Upper lobe of left lung (tissue), 6 donors: Measurements from ENCODE around the gene FHOD3. TPM values are rescaled to one million over a fixed set of nuclear protein-coding genes. Genes with fewer than 3 reads are reported as not detected.

Experiments
- ATAC-seq, 2 donors: fragments of 200-7000 bp; cut with Tn5 transposase; one replicate each; pipeline ENCODE4 v1.9.1; 2022; ENCODE audit warnings: mild to moderate bottlenecking in 2 of 2, moderate library complexity in 2 of 2; ENCODE audit not compliant: low FRiP score in 2 of 2
- DNase-seq, 2 donors: peaks; one replicate each; pipeline ENCODE4 v3.0.0-alpha.2; 2019 to 2020
- H3K27ac ChIP-seq, 4 donors: fragments of 200-600 bp; sonication (generic); one replicate each; pipeline ENCODE4 v1.5.1; 2016 to 2019
- H3K27me3 ChIP-seq, 4 donors: fragments of 200-600 bp; sonication (generic); one replicate each; pipeline ENCODE4 v1.5.1; 2017 to 2019
- H3K36me3 ChIP-seq, 4 donors: fragments of 200-600 bp; sonication (generic); one replicate each; pipeline ENCODE4 v1.5.1; 2016 to 2019
- H3K4me1 ChIP-seq, 4 donors: fragments of 200-600 bp; sonication (generic); one replicate each; pipeline ENCODE4 v1.5.1; 2018 to 2019
- H3K4me3 ChIP-seq, 4 donors: fragments of 200-600 bp; sonication (generic); one replicate each; pipeline ENCODE4 v1.5.1; 2017 to 2019; ENCODE audit warnings: mild to moderate bottlenecking in 2 of 4, moderate library complexity in 1 of 4
- H3K9me3 ChIP-seq, 4 donors: fragments of 200-600 bp; sonication (generic); one replicate each; pipeline ENCODE4 v1.5.1; 2018 to 2019
- EP300 ChIP-seq, 4 donors: sonication (generic); formaldehyde crosslinking; IDR thresholded peaks; one replicate each; pipeline ENCODE4 v1.5.1; 2017; ENCODE audit warnings: antibody characterized with exemption in 4 of 4, control low read depth in 2 of 4
- POLR2A ChIP-seq, 4 donors: fragments of 450-650 bp; IDR thresholded peaks; one replicate each; pipeline ENCODE4 v1.5.1; 2016 to 2017; ENCODE audit warnings: antibody characterized with exemption in 4 of 4, mild to moderate bottlenecking in 2 of 4
- POLR2AphosphoS5 ChIP-seq, 2 donors: sonication (generic); formaldehyde crosslinking; IDR thresholded peaks; one replicate each; pipeline ENCODE4 v1.5.1; 2017; ENCODE audit warnings: antibody characterized with exemption in 2 of 2
- WGBS, 2 donors: methylation state at CpG; one replicate each; pipeline ENCODE4 v1.1.5; 2017 to 2018; 5-methylcytosine and 5-hydroxymethylcytosine counted together
- total RNA-seq, 6 donors: library from RNA; depleted of rRNA in 4 of 6; stranded (reverse); fragments of >200 nt in 4 of 6; gene quantifications; one replicate each; pipeline versions ENCODE4 v1.1.0 to v1.2.1, GENCODE V29; 2016 to 2021
- TF ChIP-seq, protein P1 (sequence below), 6 experiments: fragments of 450-650 bp in 4 of 6; fragments of 200-600 bp in 2 of 6; sonication (generic) in 2 of 6; IDR thresholded peaks; one replicate each; pipeline ENCODE4 v1.5.1; 2016 to 2019; ENCODE audit warnings: antibody characterized with exemption in 6 of 6
- donor health status: DM: no; HTN: no; CAD: no; lungs with moderate emphysema.
- donor health status: DM: no; HTN: yes; CAD: no; lungs with severe emphysema.

The FHOD3 gene
- total RNA-seq, 6 donors from 2014 or later = 0.40 to 4.8 (median 2.8) TPM

DNA sequence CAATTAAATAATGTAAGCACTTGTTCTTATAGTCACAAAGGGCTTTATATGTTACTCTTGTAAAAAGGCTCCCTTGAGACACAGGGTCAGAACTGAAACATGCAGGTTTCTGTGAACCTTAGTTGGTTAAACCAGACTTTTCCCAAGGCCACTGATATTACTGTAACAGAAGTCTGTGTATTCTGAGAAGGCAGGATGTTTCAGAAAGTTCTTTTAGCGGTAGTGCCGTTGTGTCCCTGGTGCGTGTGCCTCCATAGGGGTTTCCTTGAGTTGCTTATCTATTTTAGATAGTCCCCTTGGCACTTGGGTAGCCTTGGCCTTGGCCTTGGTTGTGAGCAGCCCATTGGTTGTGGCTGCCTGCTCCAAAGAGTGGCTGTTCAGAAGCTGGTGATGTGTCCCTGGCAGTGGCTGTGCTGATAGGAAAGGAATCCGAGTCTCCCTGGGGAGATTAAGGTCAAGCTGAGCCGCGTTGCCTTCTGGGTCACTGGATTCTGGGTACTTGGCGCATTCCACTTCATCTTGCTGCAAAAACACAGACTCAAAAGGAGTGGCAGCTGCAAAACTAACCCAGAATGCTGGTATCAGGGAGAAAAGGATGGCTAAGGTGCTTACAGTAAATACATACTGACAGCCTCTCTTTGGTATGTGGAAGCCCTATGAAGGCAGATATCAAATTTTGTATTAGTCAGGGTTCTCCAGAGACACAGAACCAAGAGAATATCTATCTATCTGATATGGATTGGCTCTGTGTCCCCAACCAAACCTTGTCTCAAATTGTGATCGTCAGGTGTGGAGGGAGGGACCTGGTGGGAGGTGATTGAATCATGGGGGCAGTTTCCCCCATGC is 69.7 kb downstream of the FHOD3 start:
- ATAC-seq (no peak), DNase-seq (no peak)
- Histone ChIP-seq H3K27me3 (no peaks in the 10 kb centered on the region), H3K4me3 (no peak overlapping the region), H3K4me1 (no peaks in the 10 kb centered on the region), H3K9me3 (no peaks in the 10 kb centered on the region), H3K27ac (no peak overlapping the region), H3K36me3 (no peaks in the 10 kb centered on the region)
- TF ChIP-seq EP300 (IDR thresholded peaks at IDR 0.05) = no peak
- TF ChIP-seq POLR2A (IDR thresholded peaks at IDR 0.05) = no peak
- TF ChIP-seq, protein P1, sequence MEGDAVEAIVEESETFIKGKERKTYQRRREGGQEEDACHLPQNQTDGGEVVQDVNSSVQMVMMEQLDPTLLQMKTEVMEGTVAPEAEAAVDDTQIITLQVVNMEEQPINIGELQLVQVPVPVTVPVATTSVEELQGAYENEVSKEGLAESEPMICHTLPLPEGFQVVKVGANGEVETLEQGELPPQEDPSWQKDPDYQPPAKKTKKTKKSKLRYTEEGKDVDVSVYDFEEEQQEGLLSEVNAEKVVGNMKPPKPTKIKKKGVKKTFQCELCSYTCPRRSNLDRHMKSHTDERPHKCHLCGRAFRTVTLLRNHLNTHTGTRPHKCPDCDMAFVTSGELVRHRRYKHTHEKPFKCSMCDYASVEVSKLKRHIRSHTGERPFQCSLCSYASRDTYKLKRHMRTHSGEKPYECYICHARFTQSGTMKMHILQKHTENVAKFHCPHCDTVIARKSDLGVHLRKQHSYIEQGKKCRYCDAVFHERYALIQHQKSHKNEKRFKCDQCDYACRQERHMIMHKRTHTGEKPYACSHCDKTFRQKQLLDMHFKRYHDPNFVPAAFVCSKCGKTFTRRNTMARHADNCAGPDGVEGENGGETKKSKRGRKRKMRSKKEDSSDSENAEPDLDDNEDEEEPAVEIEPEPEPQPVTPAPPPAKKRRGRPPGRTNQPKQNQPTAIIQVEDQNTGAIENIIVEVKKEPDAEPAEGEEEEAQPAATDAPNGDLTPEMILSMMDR (IDR thresholded peaks at IDR 0.05) = no peak
- no peak for TF ChIP-seq POLR2AphosphoS5 (IDR thresholded peaks at IDR 0.05)
- 65% methylated on average over 8 of the region's 8 CpGs for WGBS, 2 donors

DNA sequence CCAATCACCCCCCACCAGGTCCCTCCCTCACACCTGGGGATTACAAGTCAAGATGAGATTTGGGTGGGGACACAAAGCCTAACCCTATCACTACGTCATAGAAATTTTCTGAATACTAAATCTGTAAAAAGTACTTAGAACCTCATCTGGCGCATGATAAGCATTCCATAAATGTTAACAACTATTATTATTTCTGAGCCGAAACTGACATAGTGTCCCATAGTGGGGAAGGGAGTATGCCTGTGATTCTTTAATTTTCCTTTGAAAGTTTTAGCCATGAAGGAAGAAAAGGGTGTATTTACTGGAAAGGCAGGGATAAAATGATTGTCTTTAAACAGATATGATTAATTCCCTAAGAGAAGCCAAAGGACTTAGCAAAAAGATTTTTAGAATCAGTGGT is 71.4 kb downstream of the FHOD3 start:
- ATAC-seq (peak in 1 of 2 donors; percentile 71), DNase-seq (no peak)
- H3K27ac ChIP-seq = no peak overlapping the region
- no peaks in the 10 kb centered on the region for H3K36me3 ChIP-seq
- no peak overlapping the region for H3K4me3 ChIP-seq
- H3K9me3 ChIP-seq = no peaks in the 10 kb centered on the region
- TF ChIP-seq, protein P1 (IDR thresholded peaks at IDR 0.05) = no peak
- TF ChIP-seq EP300 (IDR thresholded peaks at IDR 0.05) (no peak), POLR2AphosphoS5 (IDR thresholded peaks at IDR 0.05) (no peak), POLR2A (IDR thresholded peaks at IDR 0.05) (no peak)
- WGBS, 2 donors = 77 to 83% methylated on average over 3 of the region's 3 CpGs
- no peaks in the 10 kb centered on the region for H3K27me3 ChIP-seq
- H3K4me1 ChIP-seq = no peaks in the 10 kb centered on the region

- no peak for TF ChIP-seq POLR2A (IDR thresholded peaks at IDR 0.05)
- TF ChIP-seq, protein P1 (IDR thresholded peaks at IDR 0.05) = no peak
- no peak for TF ChIP-seq POLR2AphosphoS5 (IDR thresholded peaks at IDR 0.05)
- TF ChIP-seq EP300 (IDR thresholded peaks at IDR 0.05) = no peak
- H3K27me3 ChIP-seq = no peaks in the 10 kb centered on the region
- H3K27ac ChIP-seq = no peak overlapping the region
- H3K4me3 ChIP-seq = no peak overlapping the region
- H3K4me1 ChIP-seq = no peaks in the 10 kb centered on the region
- H3K9me3 ChIP-seq = no peaks in the 10 kb centered on the region
- 33 to 41% methylated on average over 4 to 5 of the region's 5 CpGs for WGBS, 2 donors
- H3K36me3 ChIP-seq = no peaks in the 10 kb centered on the region
- DNase-seq = no peak
- peak in 1 of 2 donors; percentile 27 for ATAC-seq
Observed at GRCh38 chr18:36372903-36373311, 75.4 kb downstream of the FHOD3 start.

DNA sequence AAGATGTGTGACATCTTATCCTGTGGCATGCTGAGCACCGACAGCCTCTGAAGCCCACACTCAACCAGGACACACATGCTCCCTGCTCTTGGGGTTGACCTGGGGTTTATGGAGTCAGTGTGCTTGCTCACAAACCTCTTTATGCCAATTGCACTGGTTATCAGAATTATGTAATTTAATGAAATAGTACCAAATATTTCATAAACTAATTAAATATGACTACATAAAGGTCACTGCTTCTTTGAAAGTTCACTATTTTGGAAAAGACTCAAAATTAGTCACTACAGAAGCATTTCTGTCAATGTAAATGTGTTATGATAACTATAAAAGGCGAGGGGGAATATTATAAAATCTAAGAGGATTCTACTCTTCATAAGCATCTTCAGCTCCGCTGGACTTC is 76.7 kb downstream of the FHOD3 start:
- Histone ChIP-seq H3K27me3 (no peaks in the 10 kb centered on the region), H3K4me1 (no peaks in the 10 kb centered on the region), H3K36me3 (no peaks in the 10 kb centered on the region), H3K9me3 (no peaks in the 10 kb centered on the region), H3K27ac (no peak overlapping the region), H3K4me3 (no peak overlapping the region)
- TF ChIP-seq POLR2A (IDR thresholded peaks at IDR 0.05) = no peak
- TF ChIP-seq, protein P1 (IDR thresholded peaks at IDR 0.05) = no peak
- no peak for TF ChIP-seq POLR2AphosphoS5 (IDR thresholded peaks at IDR 0.05)
- no peak for TF ChIP-seq EP300 (IDR thresholded peaks at IDR 0.05)
- no peak for ATAC-seq
- DNase-seq = no peak
- 73 to 82% methylated on average over 3 of the region's 3 CpGs for WGBS, 2 donors

- no peaks in the 10 kb centered on the region for H3K36me3 ChIP-seq
- WGBS, 2 donors = 70 to 73% methylated on average over 5 of the region's 5 CpGs
- no peaks in the 10 kb centered on the region for H3K4me1 ChIP-seq
Observed at GRCh38 chr18:36375118-36375517, 77.6 kb downstream of the FHOD3 start.

More at GRCh38 chr18:36375118-36375517, 77.6 kb downstream of the FHOD3 start:
- ATAC-seq (no peak), DNase-seq (no peak)
- H3K27me3 ChIP-seq = no peaks in the 10 kb centered on the region
- no peak overlapping the region for H3K27ac ChIP-seq
- no peaks in the 10 kb centered on the region for H3K9me3 ChIP-seq
- TF ChIP-seq EP300 (IDR thresholded peaks at IDR 0.05) (no peak), POLR2A (IDR thresholded peaks at IDR 0.05) (no peak), POLR2AphosphoS5 (IDR thresholded peaks at IDR 0.05) (no peak)
- TF ChIP-seq, protein P1 (IDR thresholded peaks at IDR 0.05) = no peak
- no peak overlapping the region for H3K4me3 ChIP-seq
